GM19238 (cell line): ENCODE measurements around the gene BOLA3.
"Not testable (repeated sequence)": the region's sequence is repeated elsewhere in the genome, so short reads cannot be mapped to it uniquely, and the experiment has no call there.

Experiments
- DNase-seq: peaks from one replicate; pipeline ENCODE4 v3.0.0; 2011; ENCODE audit warnings: low spot score; ENCODE audit not compliant: insufficient read length

Gene BOLA3

DNA sequence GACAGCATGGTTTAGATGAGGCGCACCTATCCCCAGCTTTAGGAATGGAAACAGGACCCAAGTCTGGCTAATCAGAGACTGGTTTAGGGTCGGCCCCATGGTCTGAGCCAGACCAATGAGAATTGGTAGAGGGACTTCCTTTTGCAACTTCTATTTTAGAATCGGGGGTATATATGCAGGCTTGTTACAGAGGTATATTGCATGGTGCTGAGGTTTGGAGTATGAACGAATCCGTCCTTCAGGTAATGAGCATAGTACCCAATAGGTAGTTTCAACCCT is 1.5 kb upstream of the BOLA3 start:
- DNase-seq, result no peak

DNA sequence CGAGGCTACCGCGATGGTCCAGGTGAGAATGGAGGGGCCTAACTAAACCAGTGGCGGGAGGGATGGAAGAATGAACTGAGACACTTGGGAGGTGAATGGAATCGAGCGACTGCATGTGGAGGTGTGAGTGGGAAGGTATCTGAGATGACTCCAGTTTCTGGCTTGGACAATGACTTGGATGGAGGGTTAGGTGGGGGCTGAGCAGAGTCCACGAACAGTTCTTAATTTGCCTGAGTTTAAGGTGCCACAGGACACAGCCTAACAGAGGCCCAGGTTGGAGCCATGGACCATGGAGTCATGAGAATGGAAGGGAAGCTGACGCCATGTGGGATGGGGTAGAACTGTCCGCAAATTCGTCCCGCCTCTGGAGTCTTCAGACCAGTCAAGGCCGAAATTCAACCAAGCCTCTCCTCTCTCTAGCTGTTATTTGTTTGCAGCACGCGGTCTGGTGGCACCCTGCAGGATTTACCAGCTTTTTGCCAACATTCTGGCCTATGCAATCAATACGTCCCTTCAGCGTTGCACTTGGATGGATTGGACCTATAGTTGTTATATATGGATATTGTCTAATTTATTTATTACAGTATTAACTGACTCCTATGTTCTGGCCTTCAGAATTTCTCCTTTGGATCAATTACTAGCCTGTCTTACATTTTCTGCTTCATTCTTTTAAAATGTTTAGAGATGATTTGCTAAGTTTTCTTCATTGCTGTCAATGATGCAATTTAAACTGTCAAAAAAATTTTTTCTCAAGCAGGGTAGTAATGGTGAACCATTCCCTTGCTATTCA is 940 bp upstream of the BOLA3 start:
- no peak for DNase-seq

DNA sequence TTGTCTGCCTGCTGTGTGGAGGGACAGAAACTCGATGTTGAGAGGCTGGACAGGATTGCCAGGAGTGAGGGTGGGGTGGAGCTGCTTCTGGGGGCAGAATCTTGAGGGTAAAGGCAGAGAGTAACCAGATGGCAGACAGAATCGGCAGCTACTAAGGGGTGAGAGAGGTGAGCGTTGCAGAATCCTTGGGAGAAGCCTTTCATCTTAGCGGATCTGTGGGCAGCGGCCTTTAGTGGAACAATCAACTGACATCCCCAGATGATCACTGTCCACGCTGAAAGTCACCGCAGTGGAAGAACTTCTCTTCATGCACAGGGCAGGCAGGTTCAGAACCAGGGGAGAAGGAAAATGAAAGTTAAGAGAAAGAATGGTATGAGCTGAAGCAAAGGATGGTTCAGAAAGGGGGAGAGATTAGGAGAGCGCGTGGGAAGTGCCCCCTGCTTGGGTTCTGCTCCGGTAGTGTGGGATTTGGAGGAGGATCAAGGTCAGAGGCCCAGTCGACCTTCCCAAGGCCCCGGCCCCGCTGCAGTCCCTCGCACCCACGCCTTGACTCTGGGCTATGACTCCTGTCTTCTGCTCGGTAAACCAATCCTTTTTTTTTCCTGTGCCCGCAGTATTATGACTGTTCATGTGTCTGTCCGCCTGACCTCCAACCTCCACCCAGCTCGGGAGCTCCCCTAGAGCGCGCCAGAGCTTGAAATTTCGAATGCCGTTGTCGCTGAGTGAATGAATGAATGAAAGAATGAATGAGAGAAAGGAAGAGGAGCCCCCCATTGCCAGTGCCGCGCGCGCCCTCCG is 584 bp downstream of the BOLA3 start:
- peak; percentile 34 for DNase-seq

DNA sequence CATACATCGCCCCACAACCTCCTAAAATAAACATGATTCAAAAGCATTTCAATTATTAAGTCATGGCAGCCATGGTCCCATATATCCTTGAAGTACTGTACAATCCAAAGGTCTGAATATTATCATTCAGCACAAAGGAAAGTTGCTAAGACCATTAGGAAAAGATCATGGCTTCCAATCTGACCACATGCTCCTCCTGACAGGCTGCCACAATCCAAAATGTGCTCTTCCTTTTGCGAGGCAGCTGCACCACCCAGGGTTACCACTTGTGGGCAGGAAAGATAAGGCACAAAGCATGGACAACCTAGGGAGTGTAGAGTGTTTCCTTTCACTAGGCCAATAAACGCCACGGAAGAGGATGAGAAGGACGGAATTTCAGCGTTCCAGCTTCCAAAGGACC is 5.4 kb downstream of the BOLA3 start:
- DNase-seq, result no peak

DNA sequence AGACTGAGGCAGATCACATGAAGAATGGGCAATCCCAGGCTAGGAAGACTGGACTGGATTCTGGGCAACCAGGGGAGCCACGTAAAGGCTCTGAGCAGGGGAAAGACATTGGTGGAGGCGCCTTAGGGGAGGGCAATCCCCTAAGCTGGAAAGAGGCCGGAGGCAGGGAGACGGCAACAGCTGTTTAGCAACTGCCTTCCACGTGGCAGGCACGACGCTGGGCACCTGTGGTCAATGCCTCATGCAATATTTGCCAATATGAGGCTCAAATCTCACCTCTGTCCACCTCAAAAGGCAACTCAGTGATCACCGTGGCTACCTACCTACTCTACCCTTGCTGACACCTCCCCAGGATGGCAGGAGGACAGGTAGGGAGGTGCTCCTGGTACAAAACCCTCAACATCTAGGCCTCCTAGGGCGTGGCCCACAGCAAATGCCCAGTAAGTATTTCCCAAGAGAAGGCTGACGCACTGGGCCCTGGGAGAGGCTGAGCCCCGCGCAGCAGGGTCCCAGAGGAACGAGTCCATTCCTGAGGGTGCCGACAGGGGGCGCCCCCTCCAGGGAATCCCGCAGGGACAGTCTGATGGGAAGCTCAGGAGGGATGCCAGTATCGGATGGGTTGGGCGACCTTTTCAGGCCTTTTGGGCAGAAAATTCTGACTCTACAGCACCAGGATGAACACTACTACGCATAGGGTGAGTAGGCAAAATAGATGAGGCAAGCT is 8.9 kb downstream of the BOLA3 start:
- no peak for DNase-seq

DNA sequence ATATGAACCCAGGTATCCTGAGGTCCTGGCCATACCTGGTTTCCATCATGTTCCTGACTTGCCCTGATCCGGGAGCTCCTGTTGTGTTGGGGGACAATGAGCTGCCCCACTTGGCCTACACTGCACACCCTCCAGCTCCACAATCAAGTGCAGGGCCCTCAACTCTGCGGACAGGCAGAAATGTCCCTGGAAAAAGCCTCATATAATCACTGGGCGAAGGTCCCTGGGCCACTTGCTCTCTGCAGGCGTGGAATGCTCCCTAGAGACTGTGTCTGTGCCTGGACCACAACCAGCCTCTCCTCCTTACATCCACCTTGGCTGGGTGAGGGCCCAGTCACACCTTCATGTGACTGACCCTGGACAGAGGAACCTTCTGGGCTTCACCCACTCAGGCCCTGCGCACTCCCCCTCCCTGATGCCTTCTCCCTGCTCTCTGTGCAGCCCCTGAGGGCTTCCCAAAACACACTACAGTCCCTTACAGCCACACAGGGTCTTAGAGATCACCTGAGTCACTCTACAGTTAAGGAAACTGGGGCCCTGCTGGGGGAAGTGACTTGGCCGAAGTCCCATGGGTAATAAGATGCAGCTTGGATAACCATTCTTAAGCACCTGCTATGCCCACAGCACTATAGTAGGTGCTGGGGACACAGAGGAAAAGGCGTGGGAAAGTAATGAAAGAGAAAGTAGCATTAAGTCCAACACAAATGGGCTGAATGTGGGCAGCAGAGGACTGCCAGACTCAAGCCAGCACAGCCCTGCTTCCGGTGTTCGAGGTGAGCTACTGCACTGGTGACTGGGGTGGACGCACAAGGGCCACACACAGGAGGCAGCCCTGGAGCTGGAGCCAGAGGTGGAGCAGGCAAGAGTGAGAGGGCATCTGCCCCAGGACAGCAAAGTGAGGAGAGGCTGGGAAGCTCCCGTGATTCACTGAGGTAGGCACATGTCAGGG is 9.8 kb downstream of the BOLA3 start:
- DNase-seq, result no peak

DNA sequence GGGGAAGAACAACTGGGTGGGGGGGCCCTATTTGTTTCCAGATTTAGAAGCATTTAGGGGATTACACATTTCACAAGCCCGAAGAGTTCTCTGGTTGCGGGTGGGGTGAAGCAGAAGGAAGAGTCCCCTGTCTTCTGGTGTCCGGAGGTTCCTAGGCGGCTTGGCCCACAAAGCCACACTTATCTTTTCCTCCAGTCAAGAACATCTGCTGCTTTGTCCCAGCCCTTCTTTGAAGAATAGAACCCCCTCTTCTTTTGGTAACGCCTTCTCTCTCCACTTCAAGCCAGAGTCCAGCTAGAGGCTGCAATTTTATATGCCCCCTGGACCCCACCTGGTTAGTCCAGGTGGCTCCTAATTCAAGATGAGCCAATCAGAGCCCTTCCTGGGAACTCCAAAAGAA is 15.8 kb downstream of the BOLA3 start:
- DNase-seq, result no peak

DNA sequence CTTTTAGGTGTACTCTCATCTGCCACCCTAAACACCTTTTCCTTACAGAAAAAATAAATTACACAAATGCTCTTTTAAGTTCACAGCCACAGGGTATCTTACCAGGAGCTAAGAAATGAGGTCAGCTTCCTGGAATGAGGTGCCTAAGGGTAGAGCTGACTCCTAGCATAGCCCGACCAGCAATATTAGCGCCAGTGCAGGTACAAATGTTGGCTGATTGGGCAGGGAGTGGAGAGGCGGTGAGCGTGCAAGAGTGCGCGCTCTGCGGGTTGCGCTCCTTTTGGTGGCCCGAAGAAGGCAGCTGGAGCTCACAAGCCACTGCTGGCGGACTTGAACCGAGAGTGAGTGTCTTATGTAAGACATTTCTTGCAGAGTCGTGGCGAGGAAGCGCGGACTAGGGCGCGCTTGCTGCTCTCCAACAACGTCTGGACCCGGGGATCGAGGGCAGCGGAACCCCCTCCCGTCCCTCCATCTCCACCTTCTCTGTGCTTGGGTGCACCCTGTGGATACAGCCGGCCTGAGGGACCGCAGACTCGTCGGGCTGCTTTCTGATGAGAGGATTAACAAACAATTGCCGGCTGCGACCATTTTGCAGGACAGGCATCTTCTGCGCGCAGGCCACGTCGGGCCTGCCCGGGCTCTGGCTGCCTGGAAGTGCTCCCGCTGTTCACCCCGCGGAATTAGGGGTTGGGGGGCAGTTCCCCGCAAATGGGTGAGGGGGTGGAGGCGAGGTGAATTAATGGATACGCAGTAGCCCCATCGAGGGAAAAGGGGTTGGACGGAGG is 17.3 kb downstream of the BOLA3 start:
- no peak for DNase-seq

DNA sequence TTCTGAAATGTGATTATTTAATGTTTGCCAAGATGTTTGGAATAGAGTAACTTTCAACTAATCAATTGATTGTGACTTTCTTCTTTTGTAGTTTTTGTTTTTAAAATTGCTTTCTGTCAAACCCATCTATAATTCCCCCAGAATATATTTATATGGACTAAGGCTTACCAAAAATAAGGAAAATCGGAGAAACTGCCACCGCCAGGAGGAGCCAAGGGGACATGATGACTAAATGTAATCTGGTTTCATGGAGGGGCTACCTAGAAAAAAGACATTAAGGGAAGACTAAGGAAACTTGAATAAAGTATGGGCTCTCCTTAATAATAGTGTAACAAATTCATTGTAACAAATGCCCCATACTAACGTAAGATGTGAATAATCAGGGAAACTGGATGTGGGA is 19.5 kb downstream of the BOLA3 start:
- DNase-seq, result no peak

DNA sequence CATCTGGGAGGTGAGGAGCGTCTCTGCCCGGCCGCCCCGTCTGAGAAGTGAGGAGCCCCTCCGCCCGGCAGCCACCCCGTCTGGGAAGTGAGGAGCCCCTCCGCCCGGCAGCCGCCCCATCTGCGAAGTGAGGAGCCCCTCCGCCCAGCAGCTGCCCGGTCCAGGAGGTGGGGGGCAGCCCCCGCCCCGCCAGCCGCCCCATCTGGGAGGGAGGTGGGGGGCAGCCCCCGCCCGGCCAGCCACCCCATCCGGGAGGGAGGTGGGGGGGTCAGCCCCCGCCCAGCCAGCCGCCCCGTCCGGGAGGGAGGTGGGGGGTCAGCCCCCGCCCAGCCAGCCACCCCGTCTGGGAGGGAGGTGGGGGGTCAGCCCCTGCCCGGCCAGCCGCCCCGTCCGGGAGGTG is 23.8 kb downstream of the BOLA3 start:
- not testable (repeated sequence) for DNase-seq

DNA sequence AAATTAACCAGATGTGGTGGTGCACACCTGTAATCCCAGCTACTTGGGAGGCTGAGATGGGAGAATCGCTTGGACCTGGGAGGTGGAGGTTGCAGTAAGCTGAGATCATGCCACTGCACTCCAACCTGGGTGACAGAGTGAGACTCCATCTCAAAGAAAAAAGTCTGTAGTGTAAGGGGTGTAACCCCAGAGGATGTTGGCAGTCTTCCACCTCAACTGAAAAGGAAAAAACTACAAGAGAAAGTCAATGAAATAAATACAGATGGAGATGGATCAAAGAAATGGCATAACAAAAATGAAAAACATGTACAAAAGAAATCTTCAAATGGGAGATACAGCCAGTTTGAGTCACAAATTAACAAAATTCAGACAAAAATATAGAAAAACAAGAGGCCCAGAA is 25.9 kb downstream of the BOLA3 start:
- DNase-seq, result not testable (repeated sequence)

DNA sequence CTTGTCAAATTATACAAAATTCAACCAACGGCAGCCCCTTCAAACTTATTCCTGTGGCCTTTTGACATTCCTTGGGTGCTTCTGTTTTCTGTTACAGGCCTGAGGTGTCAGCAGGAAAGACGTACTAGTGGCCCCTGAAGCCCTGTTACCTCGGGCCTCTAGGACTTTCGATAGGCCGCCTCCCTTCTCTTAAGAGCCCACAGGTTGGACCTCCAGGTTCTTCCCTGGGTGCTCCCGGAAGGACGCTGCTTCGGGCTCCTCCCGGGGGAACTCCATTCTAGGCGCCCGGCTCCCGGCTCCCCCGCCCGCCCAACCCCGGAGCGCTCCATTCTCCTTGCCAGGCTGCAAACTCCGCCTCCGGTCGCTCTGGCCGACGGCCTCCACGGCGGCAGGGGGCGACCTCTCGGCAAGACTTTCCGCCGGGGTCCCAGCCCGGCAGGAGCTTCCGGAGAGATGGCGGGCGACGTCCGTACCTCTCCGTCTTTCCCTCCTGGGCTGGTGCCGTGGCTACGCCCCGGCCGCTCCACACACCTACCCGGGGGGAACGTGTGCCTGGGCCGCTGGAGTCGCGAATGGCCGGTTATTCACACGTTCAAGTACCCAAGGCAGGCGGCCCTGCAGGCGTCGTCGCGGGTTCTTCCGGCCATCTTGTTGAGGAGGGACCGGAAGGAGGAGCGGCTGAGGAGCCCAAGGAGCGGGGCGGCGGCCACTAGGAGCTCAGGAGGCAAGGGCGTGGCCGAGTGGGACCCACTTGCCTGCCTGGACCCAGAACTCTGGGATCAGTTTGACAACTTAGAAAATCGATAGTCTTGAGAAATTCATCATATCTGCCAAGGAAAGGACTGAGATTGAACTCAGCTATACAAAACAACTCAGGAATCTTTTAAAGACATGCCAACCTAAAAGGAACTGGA is 27.5 kb downstream of the BOLA3 start:
- peak; percentile 96 for DNase-seq

DNA sequence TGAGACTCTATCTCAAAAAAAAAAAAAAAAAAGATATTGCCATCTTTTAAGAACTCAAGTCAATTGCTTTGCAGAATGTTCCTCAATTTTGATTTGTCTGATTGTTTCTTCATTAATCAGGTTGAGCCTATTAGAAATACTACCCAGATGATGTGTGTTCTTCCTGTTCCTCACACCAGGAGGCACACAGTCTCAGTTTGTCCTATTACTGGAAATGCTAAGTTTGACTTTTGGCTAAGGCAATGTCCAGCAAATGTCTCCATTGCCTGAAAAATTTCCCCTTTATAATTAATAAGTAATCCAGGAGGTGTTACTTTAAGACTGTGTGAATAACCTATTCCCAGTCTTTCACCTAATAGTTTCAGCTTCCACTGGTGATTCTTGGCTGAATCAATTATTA is 28.4 kb downstream of the BOLA3 start:
- no peak for DNase-seq

DNA sequence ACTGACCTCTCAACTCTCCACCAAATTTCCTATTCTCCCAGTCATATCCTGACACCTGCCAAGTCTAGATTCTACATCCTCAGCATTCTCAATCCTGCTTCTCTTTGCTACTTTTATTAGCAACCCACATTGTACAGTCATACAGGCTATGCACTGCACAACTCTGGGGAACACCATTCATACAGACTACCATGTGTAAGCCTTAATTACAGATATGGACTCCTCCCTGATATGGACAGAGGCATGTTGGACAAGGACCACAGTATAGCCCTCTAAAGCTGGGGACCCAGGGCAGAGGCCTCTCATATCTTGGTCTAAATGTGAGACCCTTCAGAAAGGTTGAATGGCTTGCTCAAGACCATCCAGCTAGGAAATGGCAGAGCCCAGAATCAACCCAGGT is 36.3 kb downstream of the BOLA3 start:
- no peak for DNase-seq

DNA sequence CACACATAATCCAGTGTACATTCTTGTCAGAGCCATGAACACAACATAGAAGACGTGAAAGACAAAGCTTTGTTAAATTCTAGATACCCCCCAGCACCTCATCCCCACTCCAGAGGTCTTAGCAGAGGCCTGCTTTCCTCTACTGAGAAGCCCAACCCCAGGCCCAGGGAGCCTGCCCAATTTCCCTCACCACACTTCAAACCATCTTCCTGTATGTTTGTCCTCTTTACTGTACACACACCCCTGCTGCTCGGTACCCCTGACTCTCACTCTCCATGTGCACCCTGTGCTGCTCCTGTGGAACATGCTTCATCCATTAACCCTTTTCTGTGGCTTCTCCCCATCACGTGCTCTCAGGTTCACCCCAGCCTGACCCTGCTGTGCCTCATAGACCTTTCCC is 37.2 kb downstream of the BOLA3 start:
- no peak for DNase-seq

DNA sequence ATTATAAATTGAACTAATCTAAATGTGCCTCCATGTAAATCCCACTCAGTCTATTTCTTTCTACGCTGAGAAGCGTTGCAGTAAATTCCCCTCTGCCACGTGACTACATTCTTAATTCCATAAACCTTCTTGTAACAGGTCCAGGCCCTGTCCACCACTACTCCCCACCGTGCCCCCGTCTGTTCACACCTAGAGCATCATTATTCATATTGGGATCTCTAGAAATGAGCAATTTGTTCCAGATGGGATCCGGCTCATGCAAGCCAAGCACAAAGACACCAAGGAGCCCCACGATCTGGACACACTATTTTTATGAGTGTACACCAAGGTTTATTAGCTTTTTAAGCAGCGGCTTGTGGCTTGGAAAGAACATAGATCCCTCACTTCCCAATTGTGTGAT is 38.2 kb downstream of the BOLA3 start:
- DNase-seq, result no peak

DNA sequence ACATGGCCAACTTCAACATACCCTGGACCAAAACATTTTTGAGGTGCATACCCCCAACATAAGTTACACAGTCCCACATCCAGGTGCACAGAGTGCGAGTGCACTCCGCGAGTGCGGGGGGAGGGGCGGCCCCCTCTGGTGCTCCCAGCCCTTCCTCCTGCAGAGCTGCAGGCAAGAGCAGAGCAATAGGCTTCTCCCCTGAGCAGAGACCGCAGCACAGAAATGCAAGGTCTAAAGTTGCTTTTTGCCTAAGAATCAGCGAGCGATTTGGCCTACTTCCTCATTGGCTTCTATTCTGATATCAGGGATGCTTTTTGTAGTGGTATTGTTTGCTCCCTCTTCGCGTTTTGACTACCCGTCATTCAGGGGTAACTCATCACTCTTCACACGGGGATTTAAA is 40.6 kb downstream of the BOLA3 start:
- no peak for DNase-seq

DNA sequence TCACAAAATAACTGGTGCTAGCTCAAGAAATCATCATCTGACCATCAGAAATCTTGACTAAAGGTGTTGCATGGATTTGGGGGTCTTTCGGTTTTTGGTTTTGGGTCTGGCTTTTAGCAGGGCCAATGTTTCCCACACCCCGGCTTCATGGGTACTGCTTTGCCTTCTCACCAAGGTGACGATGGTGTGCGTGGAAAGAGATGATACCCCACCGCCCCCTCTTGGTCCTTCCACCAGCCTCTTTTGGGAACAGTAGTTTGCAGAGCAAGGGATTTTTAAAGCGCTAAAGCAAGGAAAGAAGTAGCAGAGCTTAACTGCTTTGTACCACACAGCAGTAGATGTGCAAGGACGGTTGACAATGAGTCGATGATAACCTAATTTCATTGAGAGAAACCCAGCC is 42.3 kb downstream of the BOLA3 start:
- no peak for DNase-seq

DNA sequence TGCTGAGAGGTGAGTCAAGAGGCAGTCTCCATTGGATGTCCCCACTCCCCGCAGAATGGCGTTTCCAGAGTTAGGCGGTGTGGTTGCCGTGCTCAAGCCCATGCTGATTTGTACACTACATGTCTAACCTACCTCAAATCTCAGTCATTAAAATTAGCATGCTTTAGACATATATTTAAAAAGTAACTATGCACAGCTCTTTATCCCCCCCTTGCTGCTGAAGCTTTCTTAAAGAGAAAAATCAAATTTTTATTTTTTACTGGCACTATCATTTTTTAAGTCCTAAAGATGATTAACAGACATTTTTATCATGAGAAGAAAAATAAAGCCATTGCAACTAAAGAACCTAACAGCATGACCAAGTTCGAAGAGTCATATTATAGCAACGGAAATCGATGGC is 42.9 kb downstream of the BOLA3 start:
- DNase-seq, result no peak

DNA sequence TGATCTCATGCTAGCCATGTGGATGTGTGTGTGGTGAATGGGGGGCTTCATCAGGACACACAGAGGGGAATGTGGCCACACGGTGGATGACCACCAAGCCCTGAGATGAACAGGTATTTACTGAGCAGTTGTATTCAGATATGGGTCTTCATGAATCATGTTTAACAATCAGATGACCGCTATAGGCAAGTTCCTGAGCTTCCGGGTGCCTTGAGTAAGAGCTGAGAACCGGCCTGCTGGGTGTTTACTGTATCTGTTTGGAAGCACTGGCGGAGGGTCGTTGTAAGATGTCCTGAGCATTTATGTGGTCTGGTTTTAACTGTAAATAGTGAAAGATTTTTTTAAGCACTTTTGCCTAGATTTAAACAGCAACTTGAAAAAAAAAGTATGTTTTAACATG is 43.9 kb downstream of the BOLA3 start:
- DNase-seq, result no peak
